Hepatocyte (in vitro differentiated cells): ENCODE results near the gene LINC01488. TPM values are rescaled to one million over a fixed set of nuclear protein-coding genes. Genes with fewer than 3 reads are reported as not detected.

ENCODE experiments used
- DNase-seq: peaks from one replicate; pipeline ENCODE4 v3.0.0-alpha.2; 2016; ENCODE audit warnings: low spot score
- H2AFZ ChIP-seq: fragments of 200-600 bp; sonication (generic); 2 replicates; pipeline ENCODE4 v1.6.0; 2016; ENCODE audit warnings: antibody characterized with exemption, mild to moderate bottlenecking
- H3K27ac ChIP-seq: fragments of 200-600 bp; sonication (generic); 2 replicates; pipeline ENCODE4 v1.5.1; 2016; ENCODE audit warnings: mild to moderate bottlenecking
- H3K27me3 ChIP-seq: fragments of 200-600 bp; sonication (generic); 2 replicates; pipeline ENCODE4 v1.6.1; 2016
- H3K36me3 ChIP-seq: fragments of 200-600 bp; sonication (generic); replicated peaks from 2 replicates; pipeline ENCODE4 v1.5.1; 2016; ENCODE audit warnings: low read depth; ENCODE audit not compliant: insufficient read depth
- H3K4me1 ChIP-seq: fragments of 200-600 bp; sonication (generic); 2 replicates; pipeline ENCODE4 v1.5.1; 2016; ENCODE audit warnings: mild to moderate bottlenecking, moderate library complexity; ENCODE audit not compliant: insufficient read depth
- H3K4me2 ChIP-seq: fragments of 200-600 bp; sonication (generic); 2 replicates; pipeline ENCODE4 v1.6.0; 2016
- H3K4me3 ChIP-seq: fragments of 200-600 bp; sonication (generic); 2 replicates; pipeline ENCODE4 v1.5.1; 2016; ENCODE audit warnings: mild to moderate bottlenecking
- H3K79me2 ChIP-seq: fragments of 200-600 bp; sonication (generic); 2 replicates; pipeline ENCODE4 v1.6.0; 2017; ENCODE audit warnings: mild to moderate bottlenecking
- H3K9me2 ChIP-seq: fragments of 200-600 bp; sonication (generic); replicated peaks from 2 replicates; pipeline ENCODE4 v1.6.0; 2017; ENCODE audit warnings: mild to moderate bottlenecking; ENCODE audit not compliant: insufficient read depth
- H3K9me3 ChIP-seq: fragments of 200-600 bp; sonication (generic); 2 replicates; pipeline ENCODE4 v1.5.1; 2016; ENCODE audit warnings: low read depth, mild to moderate bottlenecking
- H4K20me1 ChIP-seq: fragments of 200-600 bp; sonication (generic); 2 replicates; pipeline ENCODE4 v1.6.0; 2016; ENCODE audit warnings: mild to moderate bottlenecking; ENCODE audit not compliant: insufficient read depth, poor library complexity, severe bottlenecking
- CTCF ChIP-seq: fragments of 200-600 bp; sonication (generic); IDR thresholded peaks from 2 replicates; pipeline ENCODE4 v1.5.1; 2016; ENCODE audit warnings: antibody characterized with exemption, mild to moderate bottlenecking; ENCODE audit not compliant: poor library complexity
- EZH2 ChIP-seq: fragments of 200-600 bp; sonication (generic); IDR thresholded peaks from 2 replicates; pipeline ENCODE4 v1.6.1; 2016; ENCODE audit warnings: antibody characterized with exemption, mild to moderate bottlenecking, borderline replicate concordance
- EZH2phosphoT487 ChIP-seq: fragments of 200-600 bp; sonication (generic); IDR thresholded peaks from one replicate; pipeline ENCODE4 v1.6.1; 2018; ENCODE audit warnings: antibody characterized with exemption, mild to moderate bottlenecking, low read depth, moderate library complexity; ENCODE audit not compliant: unreplicated experiment, severe bottlenecking
- WGBS: methylation state at CpG from one replicate; pipeline ENCODE4 v1.1.6; 2016; ENCODE audit warnings: low lambda C conversion rate; ENCODE audit errors: missing lambda C conversion rate; 5-methylcytosine and 5-hydroxymethylcytosine counted together
- polyA plus RNA-seq: library from polyadenylated mRNA; unstranded; fragments of >200 nt; fragmentation: Nextera tagmentation; extraction: Ambion mirVana; gene quantifications from 2 replicates; pipeline ENCODE4 v1.2.1, GENCODE V29; 2016
- total RNA-seq: library from RNA; depleted of rRNA; stranded (reverse); fragments of >200 nt; gene quantifications from 2 replicates; pipeline ENCODE4 v1.2.3, GENCODE V29; 2014

The LINC01488 gene
- total and polyA plus RNA-seq, 2 experiments from 2014 or later, result 0.27 to 0.59 TPM

GRCh38 chr11:69525516-69526452 lies 44.3 kb downstream of the LINC01488 start:
- WGBS, result 90% methylated on average over 19 of the region's 19 CpGs
- no peaks in the 10 kb centered on the region for H3K36me3 ChIP-seq

DNA sequence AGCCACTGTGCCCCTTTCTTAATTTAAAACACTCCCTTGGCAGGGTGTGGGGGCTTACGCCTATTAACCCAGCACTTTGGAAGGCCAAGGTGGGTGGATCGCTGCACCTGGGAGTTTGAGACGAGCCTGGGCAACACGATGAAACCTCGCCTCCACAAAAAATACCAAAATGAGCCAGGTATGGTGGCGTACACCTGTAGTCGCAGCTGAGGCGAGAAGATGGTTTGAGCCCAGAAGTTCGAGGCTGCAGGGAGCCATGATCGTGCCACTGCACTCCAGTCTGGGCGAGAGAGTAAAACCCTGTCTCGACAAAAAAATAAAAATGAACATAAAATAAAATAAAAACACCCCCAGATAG lies 45.0 kb downstream of the LINC01488 start:
- no peak overlapping the region for H2AFZ ChIP-seq
- DNase-seq, result no peak
- H3K4me1 ChIP-seq, result no peaks in the 10 kb centered on the region
- no peak overlapping the region for H3K4me2 ChIP-seq
- H3K36me3 ChIP-seq, result no peaks in the 10 kb centered on the region
- H3K9me3 ChIP-seq, result no peaks in the 10 kb centered on the region
- no peaks in the 10 kb centered on the region for H3K79me2 ChIP-seq
- H3K9me2 ChIP-seq, result no peaks in the 10 kb centered on the region
- 95% methylated on average over 12 of the region's 12 CpGs for WGBS
- no peak overlapping the region for H3K4me3 ChIP-seq
- H3K27ac ChIP-seq, result no peak overlapping the region
- TF ChIP-seq EZH2 (no peak), CTCF (no peak), EZH2phosphoT487 (no peak)
- H4K20me1 ChIP-seq, result no peaks in the 10 kb centered on the region
- H3K27me3 ChIP-seq, result no peaks in the 10 kb centered on the region

More at GRCh38 chr11:69525516-69526452, 44.3 kb downstream of the LINC01488 start:
- Histone ChIP-seq H3K9me3 (no peaks in the 10 kb centered on the region), H3K27me3 (no peaks in the 10 kb centered on the region), H3K27ac (no peak overlapping the region), H2AFZ (no peak overlapping the region), H3K4me1 (no peaks in the 10 kb centered on the region), H3K9me2 (no peaks in the 10 kb centered on the region), H3K79me2 (no peaks in the 10 kb centered on the region), H3K4me3 (no peak overlapping the region), H4K20me1 (no peaks in the 10 kb centered on the region), H3K4me2 (no peak overlapping the region)
- no peak for TF ChIP-seq CTCF
- TF ChIP-seq EZH2, result no peak
- TF ChIP-seq EZH2phosphoT487, result no peak
- DNase-seq, result no peak

DNA sequence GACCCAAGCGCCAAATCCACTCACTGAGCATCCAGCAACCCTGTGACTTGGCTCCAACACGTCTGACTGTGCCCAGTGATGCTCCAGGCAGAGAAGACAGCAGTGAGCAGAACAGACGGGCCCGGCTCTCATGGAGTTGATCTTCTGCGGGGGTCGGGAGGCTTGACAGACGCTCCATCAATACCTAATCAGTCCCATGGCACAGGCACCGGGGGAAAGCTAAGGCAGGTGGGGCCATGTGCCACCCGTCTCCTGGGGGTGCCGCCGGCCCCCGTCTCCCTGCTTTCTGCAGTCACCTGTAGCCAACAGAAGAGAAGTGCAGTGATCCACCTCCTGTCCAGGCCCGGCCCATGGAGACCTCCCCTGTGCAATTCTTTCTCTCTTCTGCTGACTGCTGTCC lies 47.5 kb downstream of the LINC01488 start:
- no peaks in the 10 kb centered on the region for H3K4me1 ChIP-seq
- DNase-seq, result no peak
- no peaks in the 10 kb centered on the region for H3K9me3 ChIP-seq
- no peaks in the 10 kb centered on the region for H4K20me1 ChIP-seq
- no peak overlapping the region for H3K4me3 ChIP-seq
- H3K4me2 ChIP-seq, result no peak overlapping the region
- no peaks in the 10 kb centered on the region for H3K27me3 ChIP-seq
- H2AFZ ChIP-seq, result no peak overlapping the region
- H3K27ac ChIP-seq, result no peak overlapping the region
- H3K79me2 ChIP-seq, result no peaks in the 10 kb centered on the region
- TF ChIP-seq EZH2, result no peak
- TF ChIP-seq CTCF, result no peak
- TF ChIP-seq EZH2phosphoT487, result no peak
- H3K36me3 ChIP-seq, result no peaks in the 10 kb centered on the region
- no peaks in the 10 kb centered on the region for H3K9me2 ChIP-seq
- 89% methylated on average over 13 of the region's 13 CpGs for WGBS
